HT1080 (cell line): Measurements from ENCODE around the gene MED27. TPM values are rescaled to one million over a fixed set of nuclear protein-coding genes. Genes with fewer than 3 reads are reported as not detected.
A peak's percentile ranks its signal among the peaks of the same experiment; 100 is the strongest.
"Not testable (repeated sequence)": the region's sequence is repeated elsewhere in the genome, so short reads cannot be mapped to it uniquely, and the experiment has no call there.

ENCODE experiments used
- DNase-seq: peaks from one replicate; pipeline ENCODE4 v3.0.0-alpha.2; 2015; ENCODE audit warnings: low read depth
- total RNA-seq: library from RNA; depleted of rRNA; stranded (reverse); fragments of >200 nt; shearing (Covaris generic); gene quantifications from 2 replicates; pipeline ENCODE4 v1.2.3, GENCODE V29; 2014

MED27 gene
- total RNA-seq, 1 experiment from 2014 or later = 63.5 TPM

- no peak for DNase-seq
Measured at GRCh38 chr9:131937451-131937850, 142.2 kb downstream of the MED27 start.

GRCh38 chr9:131936929-131937328 lies 142.7 kb downstream of the MED27 start:
- no peak for DNase-seq

- DNase-seq = no peak
Measured at GRCh38 chr9:131934673-131935072, 145.0 kb downstream of the MED27 start.

GRCh38 chr9:131927091-131927490 lies 152.6 kb downstream of the MED27 start:
- no peak for DNase-seq

GRCh38 chr9:131926360-131926922 lies 153.2 kb downstream of the MED27 start:
- DNase-seq = no peak

- no peak for DNase-seq
Measured at GRCh38 chr9:131925677-131926177, 153.9 kb downstream of the MED27 start.

GRCh38 chr9:131923766-131924165 lies 155.9 kb downstream of the MED27 start:
- no peak for DNase-seq

- no peak for DNase-seq
Measured at GRCh38 chr9:131923132-131923671, 156.5 kb downstream of the MED27 start.

- DNase-seq = not testable (repeated sequence)
Measured at GRCh38 chr9:131921635-131922034, 158.0 kb downstream of the MED27 start.

- no peak for DNase-seq
Measured at GRCh38 chr9:131919216-131919615, 160.5 kb downstream of the MED27 start.

GRCh38 chr9:131918481-131918880 lies 161.2 kb downstream of the MED27 start:
- DNase-seq = no peak

GRCh38 chr9:131917009-131917408 lies 162.7 kb downstream of the MED27 start:
- no peak for DNase-seq

- peak; percentile 46 for DNase-seq
Measured at GRCh38 chr9:131915181-131915580, 164.5 kb downstream of the MED27 start.

- no peak for DNase-seq
Measured at GRCh38 chr9:131912671-131913070, 167.0 kb downstream of the MED27 start.

GRCh38 chr9:131912069-131912468 lies 167.6 kb downstream of the MED27 start:
- DNase-seq = no peak

- no peak for DNase-seq
Measured at GRCh38 chr9:131910572-131910971, 169.1 kb downstream of the MED27 start.

GRCh38 chr9:131905144-131905543 lies 174.5 kb downstream of the MED27 start:
- DNase-seq = no peak

- DNase-seq = no peak
Measured at GRCh38 chr9:131899296-131900228, 180.1 kb downstream of the MED27 start.

GRCh38 chr9:131892902-131893500 lies 186.7 kb downstream of the MED27 start:
- no peak for DNase-seq

- no peak for DNase-seq
Measured at GRCh38 chr9:131892162-131892707, 187.4 kb downstream of the MED27 start.

- no peak for DNase-seq
Measured at GRCh38 chr9:131891598-131891997, 188.1 kb downstream of the MED27 start.
